AG09309 (cell line): ENCODE data around the gene MCF2L2.

Experiments used
- DNase-seq: peaks from one replicate; pipeline ENCODE4 v3.0.0-alpha.2; 2010; ENCODE audit warnings: low read depth
- H3K4me3 ChIP-seq: 2 replicates; pipeline ENCODE4 v1.5.1; 2011; ENCODE audit warnings: mild to moderate bottlenecking, low read depth, low read length, moderate library complexity; ENCODE audit not compliant: control insufficient read depth
- TF ChIP-seq, protein P1 (sequence below): IDR thresholded peaks from 2 replicates; pipeline ENCODE4 v1.5.1; 2011; ENCODE audit warnings: mild to moderate bottlenecking, low read depth, low read length, inconsistent platforms; ENCODE audit not compliant: insufficient read depth, control insufficient read depth; ENCODE audit errors: missing control alignments

The MCF2L2 gene

DNA sequence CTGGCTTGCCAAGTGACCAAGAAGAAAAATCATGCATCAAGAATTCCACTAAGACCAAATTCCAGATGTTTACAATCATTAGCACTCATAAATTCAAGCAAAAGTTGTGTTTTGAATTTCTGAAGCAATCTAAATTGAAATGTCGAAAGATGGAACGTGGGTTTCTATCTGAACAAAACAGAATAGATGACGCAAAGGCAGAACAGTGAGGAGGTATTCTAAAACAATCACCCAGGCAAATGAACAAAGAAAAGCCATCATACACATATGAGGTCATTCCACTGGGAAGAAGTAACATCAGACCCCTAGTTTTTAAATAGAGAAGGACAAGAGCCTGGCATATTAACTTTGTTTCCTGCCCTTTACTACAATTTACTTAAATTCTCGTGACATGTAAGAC lies 58.0 kb downstream of the MCF2L2 start:
- TF ChIP-seq, protein P1, sequence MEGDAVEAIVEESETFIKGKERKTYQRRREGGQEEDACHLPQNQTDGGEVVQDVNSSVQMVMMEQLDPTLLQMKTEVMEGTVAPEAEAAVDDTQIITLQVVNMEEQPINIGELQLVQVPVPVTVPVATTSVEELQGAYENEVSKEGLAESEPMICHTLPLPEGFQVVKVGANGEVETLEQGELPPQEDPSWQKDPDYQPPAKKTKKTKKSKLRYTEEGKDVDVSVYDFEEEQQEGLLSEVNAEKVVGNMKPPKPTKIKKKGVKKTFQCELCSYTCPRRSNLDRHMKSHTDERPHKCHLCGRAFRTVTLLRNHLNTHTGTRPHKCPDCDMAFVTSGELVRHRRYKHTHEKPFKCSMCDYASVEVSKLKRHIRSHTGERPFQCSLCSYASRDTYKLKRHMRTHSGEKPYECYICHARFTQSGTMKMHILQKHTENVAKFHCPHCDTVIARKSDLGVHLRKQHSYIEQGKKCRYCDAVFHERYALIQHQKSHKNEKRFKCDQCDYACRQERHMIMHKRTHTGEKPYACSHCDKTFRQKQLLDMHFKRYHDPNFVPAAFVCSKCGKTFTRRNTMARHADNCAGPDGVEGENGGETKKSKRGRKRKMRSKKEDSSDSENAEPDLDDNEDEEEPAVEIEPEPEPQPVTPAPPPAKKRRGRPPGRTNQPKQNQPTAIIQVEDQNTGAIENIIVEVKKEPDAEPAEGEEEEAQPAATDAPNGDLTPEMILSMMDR, result no peak
- no peak for DNase-seq
- H3K4me3 ChIP-seq, result no peak overlapping the region

DNA sequence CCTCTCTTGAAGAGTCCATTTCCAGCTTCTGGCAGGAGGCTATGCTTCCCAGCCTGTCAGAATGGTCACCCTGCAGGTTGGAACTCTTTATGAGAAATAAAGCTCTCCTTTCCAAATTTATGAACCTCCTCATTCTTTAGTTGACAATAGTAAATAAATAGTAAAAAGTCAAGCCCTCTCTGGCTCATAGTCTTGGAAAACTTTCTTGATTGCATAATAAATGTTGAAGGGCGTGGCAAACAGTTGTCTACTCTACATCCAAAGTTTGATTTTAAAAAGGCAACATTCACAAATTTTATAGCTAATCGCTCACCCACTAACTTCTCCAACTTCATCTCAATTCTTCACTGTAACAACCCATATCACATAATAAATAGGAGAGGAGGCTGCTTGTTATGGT lies 58.8 kb downstream of the MCF2L2 start:
- no peak for DNase-seq
- TF ChIP-seq, protein P1, result no peak
- H3K4me3 ChIP-seq, result no peak overlapping the region

DNA sequence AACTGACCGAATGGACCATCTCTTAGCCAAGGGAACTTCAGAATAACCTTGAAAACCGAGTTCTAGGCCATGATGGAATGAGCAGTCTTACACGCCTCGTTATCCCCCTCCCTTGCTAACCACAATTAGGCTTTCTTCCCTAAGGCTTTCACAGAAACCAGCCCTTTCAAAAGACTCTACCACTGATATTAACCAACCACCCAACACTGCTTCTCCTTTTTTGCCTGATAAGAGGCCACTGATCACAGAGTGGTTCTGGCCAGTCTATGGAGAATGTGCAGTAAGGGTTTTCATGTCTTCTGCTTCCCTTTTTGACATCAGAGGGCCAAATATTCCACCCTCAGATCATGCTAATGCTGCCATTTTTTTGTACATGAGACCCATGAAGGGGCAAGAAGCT lies 59.3 kb downstream of the MCF2L2 start:
- no peak overlapping the region for H3K4me3 ChIP-seq
- DNase-seq, result no peak
- TF ChIP-seq, protein P1, result no peak

DNA sequence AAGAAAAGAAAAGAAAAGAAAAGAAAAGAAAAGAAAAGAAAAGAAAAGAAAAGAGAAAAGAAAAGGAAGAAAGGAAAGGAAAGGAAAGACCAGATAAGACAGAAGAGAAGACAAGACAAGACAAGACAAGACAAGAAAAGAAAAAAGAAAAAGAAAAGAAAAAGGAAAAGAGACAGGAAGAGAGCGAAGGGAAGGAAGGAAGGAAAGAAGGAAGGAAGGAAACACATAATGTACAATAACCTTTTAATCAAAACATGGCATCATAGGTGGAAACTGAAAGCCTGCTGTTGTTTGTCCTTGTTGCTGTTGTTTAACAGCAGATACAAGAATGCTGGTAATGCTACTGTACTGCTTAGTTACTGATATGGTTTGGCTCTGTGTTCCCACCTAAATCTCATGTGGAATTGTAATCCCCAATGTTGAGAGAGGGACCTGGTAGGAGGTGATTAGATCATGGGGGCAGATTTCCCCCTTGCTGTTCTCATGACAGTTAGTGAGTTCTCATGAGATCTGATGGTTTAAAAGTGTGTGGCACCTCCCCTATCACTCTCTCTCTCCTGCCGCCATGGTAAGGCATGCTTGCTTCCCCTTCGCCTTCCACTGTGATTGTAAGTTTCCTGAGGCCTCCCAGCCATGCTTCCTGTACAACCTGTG lies 67.3 kb downstream of the MCF2L2 start:
- DNase-seq, result no peak
- TF ChIP-seq, protein P1, result no peak
- H3K4me3 ChIP-seq, result no peak overlapping the region

DNA sequence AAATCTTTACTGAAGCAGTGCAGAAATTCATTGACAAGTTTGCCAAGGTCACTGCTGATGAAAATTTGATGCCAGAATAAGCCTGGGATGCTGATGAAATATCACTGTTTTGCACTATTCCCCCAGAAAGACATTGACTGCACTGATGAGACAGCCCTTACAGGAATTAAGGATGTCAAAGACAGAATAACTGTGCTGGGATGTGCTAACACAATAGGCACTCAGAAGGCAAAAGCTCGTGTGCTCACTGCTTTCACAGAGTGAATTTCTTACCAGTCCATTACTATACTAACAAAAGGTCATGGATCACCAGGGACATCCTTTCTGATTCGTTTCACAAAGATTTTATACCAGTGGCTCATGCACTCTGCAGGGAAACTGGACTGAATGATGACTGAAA lies 69.4 kb downstream of the MCF2L2 start:
- H3K4me3 ChIP-seq, result no peak overlapping the region
- DNase-seq, result no peak
- TF ChIP-seq, protein P1, result no peak

DNA sequence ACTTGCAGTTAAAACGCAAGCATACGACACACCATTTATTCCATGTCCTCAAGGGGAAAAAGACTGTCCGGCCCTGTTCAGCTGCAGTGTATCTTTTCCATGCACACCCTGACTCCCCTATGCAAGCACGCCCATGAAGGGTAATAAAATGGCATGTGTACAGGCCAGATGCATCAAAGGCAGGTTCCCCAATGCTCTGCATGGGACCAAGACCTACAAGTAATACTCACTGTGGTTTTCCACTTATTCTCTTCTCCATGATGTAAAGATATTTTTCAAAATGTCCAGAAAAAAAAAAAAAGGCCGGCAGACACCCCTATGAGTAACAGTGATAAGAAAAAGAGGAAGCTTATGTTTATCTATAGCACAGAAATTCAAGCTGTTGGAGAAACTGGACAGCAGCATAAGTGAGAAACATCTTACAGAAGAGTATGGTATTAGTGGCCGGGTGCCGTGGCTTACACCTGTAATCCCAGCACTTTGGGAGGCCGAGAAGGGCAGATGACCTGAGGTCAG lies 70.8 kb downstream of the MCF2L2 start:
- TF ChIP-seq, protein P1, result no peak
- no peak for DNase-seq
- no peak overlapping the region for H3K4me3 ChIP-seq
